SK-N-SH (cell line): ENCODE measurements around the gene S100P. TPM values are rescaled to one million over a fixed set of nuclear protein-coding genes. Genes with fewer than 3 reads are reported as not detected.
"Not testable (repeated sequence)": the region's sequence is repeated elsewhere in the genome, so short reads cannot be mapped to it uniquely, and the experiment has no call there.

Experiments used
- CTCF ChIA-PET: fragments of 300-600, 350-600 bp; formaldehyde crosslinking; extraction: SDS; loops from one replicate; lab custom pipeline; 2021; lab: Yijun Ruan, JAX
- POLR2A ChIA-PET: fragments of 350-600 bp; sonication (Branson Sonifier 250); formaldehyde crosslinking; extraction: SDS; loops from one replicate; lab custom pipeline; 2020; ENCODE audit warnings: antibody characterized with exemption, inconsistent platforms; lab: Yijun Ruan, JAX
- DNase-seq: peaks from one replicate; pipeline ENCODE4 v3.0.0; 2012
- H2AFZ ChIP-seq: fragments of 200-600 bp; sonication (generic); 2 replicates; pipeline ENCODE4 v1.8.1; 2016; ENCODE audit warnings: antibody characterized with exemption, mild to moderate bottlenecking, low read depth
- H3F3A ChIP-seq: fragments of 200-600 bp; sonication (generic); replicated peaks from 2 replicates; pipeline ENCODE3; 2016; ENCODE audit warnings: antibody characterized with exemption, mild to moderate bottlenecking; ENCODE audit not compliant: insufficient read depth
- H3K27ac ChIP-seq, 2 experiments: fragments of 200-500 bp in 1 of 2; fragments of 200-600 bp in 1 of 2; sonication (Bioruptor generic) in 1 of 2; sonication (generic), shearing (Covaris generic) in 1 of 2; 2 replicates each; pipeline versions ENCODE4 v1.5.1 to v1.6.1; 2014 to 2016; ENCODE audit warnings: low read depth in 2 of 2, inconsistent platforms in 1 of 2, low read length in 1 of 2, mild to moderate bottlenecking in 1 of 2, mixed read lengths in 1 of 2
- H3K27me3 ChIP-seq: fragments of 200-600 bp; sonication (generic), shearing (Covaris generic); 2 replicates; pipeline ENCODE4 v1.6.1; 2016; ENCODE audit warnings: mixed run types; ENCODE audit not compliant: insufficient read depth
- H3K36me3 ChIP-seq, 2 experiments: fragments of 200-500 bp in 1 of 2; fragments of 200-600 bp in 1 of 2; sonication (Bioruptor generic) in 1 of 2; sonication (generic) in 1 of 2; replicated peaks in 1 of 2; 2 replicates each; pipeline versions ENCODE3 to v1.5.1; 2014 to 2016; ENCODE audit warnings: low read length in 1 of 2, mild to moderate bottlenecking in 1 of 2; ENCODE audit not compliant: insufficient read depth in 2 of 2, control insufficient read depth in 1 of 2
- H3K4me1 ChIP-seq, 2 experiments: fragments of 200-500 bp in 1 of 2; fragments of 200-600 bp in 1 of 2; sonication (Bioruptor generic) in 1 of 2; sonication (generic), shearing (Covaris generic) in 1 of 2; 2 replicates each; pipeline versions ENCODE4 v1.5.1 to v1.6.1; 2014 to 2016; ENCODE audit warnings: low read depth in 1 of 2, low read length in 1 of 2, mixed run types in 1 of 2; ENCODE audit not compliant: insufficient read depth in 2 of 2, control insufficient read depth in 1 of 2
- H3K4me2 ChIP-seq: fragments of 200-600 bp; sonication (generic), shearing (Covaris generic); 2 replicates; pipeline ENCODE4 v1.6.1; 2017; ENCODE audit warnings: mixed run types
- H3K4me3 ChIP-seq, 2 experiments: fragments of 200-500 bp in 1 of 2; fragments of 200-600 bp in 1 of 2; sonication (Bioruptor generic) in 1 of 2; sonication (generic), shearing (Covaris generic) in 1 of 2; 2 replicates each; pipeline versions ENCODE4 v1.5.1 to v1.8.1; 2014 to 2016; ENCODE audit warnings: low read depth in 2 of 2, inconsistent platforms in 1 of 2, low read length in 1 of 2, mild to moderate bottlenecking in 1 of 2, mixed read lengths in 1 of 2, moderate library complexity in 1 of 2
- H3K79me2 ChIP-seq: fragments of 200-600 bp; sonication (generic); 2 replicates; pipeline ENCODE4 v1.8.1; 2017; ENCODE audit warnings: mild to moderate bottlenecking; ENCODE audit not compliant: insufficient read depth
- H3K9ac ChIP-seq: fragments of 200-600 bp; sonication (generic); 2 replicates; pipeline ENCODE4 v1.6.1; 2017; ENCODE audit warnings: mixed run types
- H3K9me2 ChIP-seq: fragments of 200-600 bp; sonication (generic); 2 replicates; pipeline ENCODE4 v1.6.1; 2017; ENCODE audit warnings: mixed run types
- H3K9me3 ChIP-seq: fragments of 200-600 bp; sonication (generic); 2 replicates; pipeline ENCODE4 v1.6.1; 2017; ENCODE audit warnings: mixed run types, mild to moderate bottlenecking, moderate library complexity
- H4K20me1 ChIP-seq: fragments of 200-600 bp; sonication (generic); 2 replicates; pipeline ENCODE4 v1.6.1; 2017; ENCODE audit warnings: mild to moderate bottlenecking, mixed run types; ENCODE audit not compliant: insufficient read depth
- CHD2 ChIP-seq: fragments of 150-350 bp; IDR thresholded peaks from 2 replicates; pipeline ENCODE4 v1.6.1; 2018; ENCODE audit warnings: low read length; ENCODE audit not compliant: partially characterized antibody
- ELF1 ChIP-seq: IDR thresholded peaks from 2 replicates; pipeline ENCODE4 v1.4.0; 2012
- EP300 ChIP-seq, 2 experiments: IDR thresholded peaks; 2 replicates each; pipeline versions ENCODE4 v1.4.0 to v1.6.1; 2012; ENCODE audit warnings: borderline replicate concordance in 1 of 2, low read depth in 1 of 2, low read length in 1 of 2
- FOSL2 ChIP-seq: IDR thresholded peaks from 2 replicates; pipeline ENCODE4 v1.4.0; 2012; ENCODE audit warnings: low read depth, mild to moderate bottlenecking, moderate library complexity, borderline replicate concordance
- FOXJ3 ChIP-seq: sonication (generic); formaldehyde crosslinking; IDR thresholded peaks from 2 replicates; pipeline ENCODE4 v1.5.1; 2020; ENCODE audit warnings: mild to moderate bottlenecking, missing genetic modification reagents
- FOXM1 ChIP-seq: IDR thresholded peaks from 2 replicates; pipeline ENCODE4 v1.4.0; 2012; ENCODE audit warnings: low read depth, mild to moderate bottlenecking
- GATA2 ChIP-seq: sonication (generic); formaldehyde crosslinking; IDR thresholded peaks from 2 replicates; pipeline ENCODE4 v1.5.0; 2020; ENCODE audit warnings: mild to moderate bottlenecking, missing genetic modification reagents
- IRF3 ChIP-seq: fragments of 150-350 bp; IDR thresholded peaks from 2 replicates; pipeline ENCODE4 v1.6.1; 2016; ENCODE audit warnings: mild to moderate bottlenecking, low read depth, low read length
- MAX ChIP-seq: IDR thresholded peaks from 2 replicates; pipeline ENCODE4 v1.4.0; 2012; ENCODE audit warnings: low read depth
- MEF2A ChIP-seq: IDR thresholded peaks from 2 replicates; pipeline ENCODE4 v1.4.0; 2012; ENCODE audit warnings: low read depth, borderline replicate concordance
- NRF1 ChIP-seq: IDR thresholded peaks from 2 replicates; pipeline ENCODE4 v1.6.1; 2012; ENCODE audit warnings: low read depth, mild to moderate bottlenecking, low read length
- PBX3 ChIP-seq: IDR thresholded peaks from 2 replicates; pipeline ENCODE4; 2012
- RAD21 ChIP-seq: IDR thresholded peaks from 2 replicates; pipeline ENCODE4 v1.6.1; 2012; ENCODE audit warnings: mild to moderate bottlenecking, low read length
- RCOR1 ChIP-seq: fragments of 150-350 bp; IDR thresholded peaks from 2 replicates; pipeline ENCODE4 v1.6.1; 2017; ENCODE audit warnings: antibody characterized with exemption, low read length
- RXRA ChIP-seq: IDR thresholded peaks from 2 replicates; pipeline ENCODE4 v1.4.0; 2012; ENCODE audit warnings: low read depth, mild to moderate bottlenecking, borderline replicate concordance
- TEAD4 ChIP-seq: IDR thresholded peaks from 2 replicates; pipeline ENCODE4 v1.4.0; 2012; ENCODE audit warnings: mild to moderate bottlenecking, borderline replicate concordance; ENCODE audit not compliant: insufficient read depth
- USF1 ChIP-seq: IDR thresholded peaks from 2 replicates; pipeline ENCODE4 v1.4.0; 2012; ENCODE audit warnings: low read depth, borderline replicate concordance
- USF2 ChIP-seq: fragments of 150-350 bp; IDR thresholded peaks from 2 replicates; pipeline ENCODE4 v1.6.1; 2017; ENCODE audit warnings: antibody characterized with exemption, low read length, low read depth, borderline replicate concordance
- YY1 ChIP-seq: IDR thresholded peaks from 2 replicates; pipeline ENCODE4 v1.4.0; 2012; ENCODE audit warnings: low read depth, mild to moderate bottlenecking
- WGBS: methylation state at CpG from one replicate; pipeline ENCODE4 v1.1.6; 2017; ENCODE audit warnings: low lambda C conversion rate; 5-methylcytosine and 5-hydroxymethylcytosine counted together
- polyA plus RNA-seq, 3 experiments: library from polyadenylated mRNA; depleted of rRNA; stranded (reverse); fragments of >200 nt; gene quantifications; 2 replicates each; pipeline ENCODE4 v1.2.3, GENCODE V29; 2012

The S100P gene
- polyA plus RNA-seq, 1 of the 3 experiments (the other 2 are of a cell fraction): not detected

- Histone ChIP-seq H3K9ac (no peak overlapping the region), H3K9me2 (no peaks in the 10 kb centered on the region), H3K4me2 (no peak overlapping the region), H4K20me1 (peaks cover 4% of the 10 kb centered on the region), H2AFZ (no peak overlapping the region), H3K9me3 (no peaks in the 10 kb centered on the region), H3F3A (no peaks in the 10 kb centered on the region), H3K4me1 (peaks cover 0 to 5% of the 10 kb centered on the region in 2 experiments; a peak in 2 of 4 replicates), H3K27ac (no peak overlapping the region), H3K4me3 (no peak overlapping the region), H3K27me3 (no peaks in the 10 kb centered on the region), H3K36me3 (peaks cover 7 to 9% of the 10 kb centered on the region in 2 experiments), H3K79me2 (peaks cover 19% of the 10 kb centered on the region)
- ChIA-PET CTCF (interaction anchor here (1.2 kb wide), 1 partner anchor 10 kb away, joined by 3 read pairs; no protein-coding TSS in a partner anchor), POLR2A (no interaction called here)
- TF ChIP-seq RAD21 (no peak), FOXJ3 (CRISPR knock-in tag) (no peak), GATA2 (CRISPR knock-in tag) (no peak), CHD2 (no peak), ELF1 (no peak), FOSL2 (no peak), NRF1 (no peak), FOXM1 (no peak), EP300 (IDR thresholded peaks at IDR 0.05; ENCODE audit: borderline replicate concordance in 1 of 2, low read depth in 1 of 2, low read length in 1 of 2) (no peak), MEF2A (no peak)
- DNase-seq: no peak
- 59% methylated on average over 6 of the region's 6 CpGs for WGBS
These were observed 46.0 kb upstream of the S100P start for GRCh38 chr4:6647582-6648230.

- TF ChIP-seq USF1 (no peak), MAX (no peak), FOSL2 (no peak), RAD21 (no peak), ELF1 (no peak), TEAD4 (no peak), YY1 (no peak), USF2 (no peak), PBX3 (no peak), IRF3 (no peak), RXRA (no peak), FOXJ3 (CRISPR knock-in tag) (no peak), RCOR1 (no peak)
- CTCF ChIA-PET: no interaction called here
- Histone ChIP-seq H3F3A (no peaks in the 10 kb centered on the region), H3K9me3 (no peaks in the 10 kb centered on the region), H3K27me3 (no peaks in the 10 kb centered on the region), H3K4me1 (no peaks in the 10 kb centered on the region), H3K9me2 (no peaks in the 10 kb centered on the region), H3K4me3 (no peak overlapping the region), H3K4me2 (no peak overlapping the region), H3K9ac (no peak overlapping the region), H4K20me1 (no peaks in the 10 kb centered on the region), H2AFZ (no peak overlapping the region), H3K79me2 (0 out of 2 replicates have a peak, but pooled peaks cover 4% of the 10 kb centered on the region), H3K27ac (no peak overlapping the region), H3K36me3 (no peaks in the 10 kb centered on the region)
- WGBS: 83% methylated on average over 7 of the region's 8 CpGs
- POLR2A ChIA-PET: no interaction called here
- DNase-seq: no peak
These were observed 44.5 kb upstream of the S100P start for GRCh38 chr4:6649216-6649615.

- not testable (repeated sequence) for H3K27ac ChIP-seq, H3K36me3 ChIP-seq, H3K4me1 ChIP-seq, H3K4me3 ChIP-seq, H3K27me3 ChIP-seq, H3F3A ChIP-seq, H3K9me2 ChIP-seq, DNase-seq, H2AFZ ChIP-seq, H3K79me2 ChIP-seq, H3K9ac ChIP-seq, H3K9me3 ChIP-seq, H4K20me1 ChIP-seq, H3K4me2 ChIP-seq
- 73% methylated on average over 3 of the region's 3 CpGs for WGBS
- POLR2A ChIA-PET: interaction anchor here (0.7 kb wide), 1 partner anchor 10 kb away, joined by 3 read pairs; no protein-coding TSS in a partner anchor
- CTCF ChIA-PET: interaction anchor here (0.7 to 0.9 kb wide), 2 partner anchors 9 to 10 kb away, joined by 3 read pairs; no protein-coding TSS in a partner anchor
These were observed 39.5 kb upstream of the S100P start for GRCh38 chr4:6654211-6654610.
